Activated CD8-positive, alpha-beta T cell treated with anti-CD3 and anti-CD28 coated beads, Interleukin-2, amount 10 ng/mL, durations not matched to agents 7 days and 5 days (primary cell): ENCODE results near the gene FAM131A. TPM values are rescaled to one million over a fixed set of nuclear protein-coding genes. Genes with fewer than 3 reads are reported as not detected.
A peak's percentile ranks its signal among the peaks of the same experiment; 100 is the strongest.

Experiments used
- ATAC-seq: fragments of 150-1000 bp; cut with Tn5 transposase; one replicate; pipeline ENCODE4 v1.10.0; 2021; ENCODE audit warnings: moderate library complexity
- CTCF ChIA-PET: fragments of 350-600 bp; sonication (Branson Sonifier 250); formaldehyde crosslinking; loops from one replicate; lab custom pipeline; 2021; ENCODE audit warnings: antibody characterized with exemption; lab: Charles Lee
- POLR2A ChIA-PET: fragments of 350-600 bp; sonication (Branson Sonifier 250); formaldehyde crosslinking; loops from one replicate; lab custom pipeline; 2021; ENCODE audit warnings: antibody characterized with exemption; lab: Charles Lee
- DNase-seq: peaks from one replicate; pipeline ENCODE4 v3.0.0-alpha.2; 2020
- H3K27ac Mint-ChIP-seq: one replicate; pipeline ENCODE4 v1.8.0; 2021; ENCODE audit warnings: mild to moderate bottlenecking, mixed read lengths
- H3K27me3 Mint-ChIP-seq: one replicate; pipeline ENCODE4 v1.8.0; 2021; ENCODE audit warnings: low read depth, mixed read lengths
- H3K36me3 Mint-ChIP-seq: one replicate; pipeline ENCODE4 v1.8.0; 2021; ENCODE audit warnings: low read depth, mixed read lengths
- H3K4me1 Mint-ChIP-seq: one replicate; pipeline ENCODE4 v1.8.0; 2021; ENCODE audit warnings: low read depth, mixed read lengths
- H3K4me3 Mint-ChIP-seq: one replicate; pipeline ENCODE4 v1.8.0; 2021; ENCODE audit warnings: mild to moderate bottlenecking, mixed read lengths
- H3K9me3 Mint-ChIP-seq: one replicate; pipeline ENCODE4 v1.8.0; 2022; ENCODE audit warnings: mixed read lengths; ENCODE audit not compliant: insufficient read depth
- total RNA-seq, 2 experiments: library from RNA; stranded (reverse); gene quantifications; one replicate each; pipeline ENCODE4 v1.2.3, GENCODE V29; 2021

Gene FAM131A
- total RNA-seq, 2 experiments from 2014 or later, result 3.1 to 3.2 TPM

DNA sequence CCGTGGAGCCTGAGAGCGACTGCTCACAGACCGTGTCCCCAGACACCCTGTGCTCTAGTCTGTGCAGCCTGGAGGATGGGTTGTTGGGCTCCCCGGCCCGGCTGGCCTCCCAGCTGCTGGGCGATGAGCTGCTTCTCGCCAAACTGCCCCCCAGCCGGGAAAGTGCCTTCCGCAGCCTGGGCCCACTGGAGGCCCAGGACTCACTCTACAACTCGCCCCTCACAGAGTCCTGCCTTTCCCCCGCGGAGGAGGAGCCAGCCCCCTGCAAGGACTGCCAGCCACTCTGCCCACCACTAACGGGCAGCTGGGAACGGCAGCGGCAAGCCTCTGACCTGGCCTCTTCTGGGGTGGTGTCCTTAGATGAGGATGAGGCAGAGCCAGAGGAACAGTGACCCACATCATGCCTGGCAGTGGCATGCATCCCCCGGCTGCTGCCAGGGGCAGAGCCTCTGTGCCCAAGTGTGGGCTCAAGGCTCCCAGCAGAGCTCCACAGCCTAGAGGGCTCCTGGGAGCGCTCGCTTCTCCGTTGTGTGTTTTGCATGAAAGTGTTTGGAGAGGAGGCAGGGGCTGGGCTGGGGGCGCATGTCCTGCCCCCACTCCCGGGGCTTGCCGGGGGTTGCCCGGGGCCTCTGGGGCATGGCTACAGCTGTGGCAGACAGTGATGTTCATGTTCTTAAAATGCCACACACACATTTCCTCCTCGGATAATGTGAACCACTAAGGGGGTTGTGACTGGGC is 7.3 kb downstream of the FAM131A start:
- Mint-ChIP-seq H3K36me3 (no peaks in the 10 kb centered on the region), H3K27me3 (no peaks in the 10 kb centered on the region), H3K4me3 (no peak overlapping the region), H3K27ac (no peak overlapping the region), H3K4me1 (peaks cover 11% of the 10 kb centered on the region), H3K9me3 (no peaks in the 10 kb centered on the region)
- ChIA-PET CTCF (interaction anchor here (1.1 to 1.2 kb wide), 2 partner anchors 8 to 27 kb away, joined by 3 to 4 read pairs; partner anchors contain the start of gene FAM131A), POLR2A (no interaction called here)
- DNase-seq (no peak), ATAC-seq (no peak)

DNA sequence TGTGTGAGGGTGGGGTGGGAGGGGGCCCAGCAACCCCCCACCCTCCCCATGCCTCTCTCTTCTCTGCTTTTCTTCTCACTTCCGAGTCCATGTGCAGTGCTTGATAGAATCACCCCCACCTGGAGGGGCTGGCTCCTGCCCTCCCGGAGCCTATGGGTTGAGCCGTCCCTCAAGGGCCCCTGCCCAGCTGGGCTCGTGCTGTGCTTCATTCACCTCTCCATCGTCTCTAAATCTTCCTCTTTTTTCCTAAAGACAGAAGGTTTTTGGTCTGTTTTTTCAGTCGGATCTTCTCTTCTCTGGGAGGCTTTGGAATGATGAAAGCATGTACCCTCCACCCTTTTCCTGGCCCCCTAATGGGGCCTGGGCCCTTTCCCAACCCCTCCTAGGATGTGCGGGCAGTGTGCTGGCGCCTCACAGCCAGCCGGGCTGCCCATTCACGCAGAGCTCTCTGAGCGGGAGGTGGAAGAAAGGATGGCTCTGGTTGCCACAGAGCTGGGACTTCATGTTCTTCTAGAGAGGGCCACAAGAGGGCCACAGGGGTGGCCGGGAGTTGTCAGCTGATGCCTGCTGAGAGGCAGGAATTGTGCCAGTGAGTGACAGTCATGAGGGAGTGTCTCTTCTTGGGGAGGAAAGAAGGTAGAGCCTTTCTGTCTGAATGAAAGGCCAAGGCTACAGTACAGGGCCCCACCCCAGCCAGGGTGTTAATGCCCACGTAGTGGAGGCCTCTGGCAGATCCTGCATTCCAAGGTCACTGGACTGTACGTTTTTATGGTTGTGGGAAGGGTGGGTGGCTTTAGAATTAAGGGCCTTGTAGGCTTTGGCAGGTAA is 8.1 kb downstream of the FAM131A start:
- ATAC-seq, result peak; percentile 46
- no peaks in the 10 kb centered on the region for H3K36me3 Mint-ChIP-seq
- peaks cover 10% of the 10 kb centered on the region for H3K4me1 Mint-ChIP-seq
- CTCF ChIA-PET, result interaction anchor here (1.1 kb wide), 1 partner anchor 9 kb away, joined by 4 read pairs; the partner anchor contains the start of gene FAM131A
- H3K27ac Mint-ChIP-seq, result no peak overlapping the region
- no peak overlapping the region for H3K4me3 Mint-ChIP-seq
- H3K9me3 Mint-ChIP-seq, result no peaks in the 10 kb centered on the region
- peak; percentile 32 for DNase-seq
- POLR2A ChIA-PET, result no interaction called here
- H3K27me3 Mint-ChIP-seq, result no peaks in the 10 kb centered on the region

DNA sequence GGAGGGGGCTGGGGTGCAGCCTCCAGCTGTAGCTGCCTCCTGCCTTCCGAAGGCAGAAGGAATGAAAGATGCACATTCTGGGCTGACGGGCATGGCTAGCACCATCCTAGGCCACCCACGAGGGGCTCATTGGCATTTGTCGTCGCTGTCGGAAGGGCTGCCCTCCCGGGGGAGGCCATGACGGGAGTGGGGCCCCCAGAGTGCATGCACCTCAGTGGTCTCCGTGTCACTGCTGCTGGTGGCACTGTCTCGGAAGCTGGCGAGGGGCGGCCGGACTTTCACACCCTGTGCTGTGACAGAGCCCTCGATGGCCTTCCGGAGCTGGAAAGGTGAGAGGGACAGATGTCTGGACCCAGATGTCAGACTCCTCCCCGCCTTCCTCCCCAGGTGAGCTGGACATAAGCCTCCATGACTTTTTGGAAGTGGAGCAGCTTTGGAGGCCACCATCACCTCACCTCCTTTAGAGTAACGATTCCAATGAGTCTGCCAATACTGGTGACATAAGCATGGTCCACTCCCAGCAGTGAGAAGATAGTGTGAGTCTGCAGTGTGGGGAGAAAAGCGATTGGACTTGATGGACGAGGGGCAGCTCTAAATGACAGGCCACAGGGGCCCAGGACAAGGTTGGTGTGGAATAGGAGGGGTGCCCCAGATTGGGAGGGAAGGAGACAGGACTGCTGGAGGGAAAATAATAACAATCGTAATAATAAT is 9.2 kb downstream of the FAM131A start:
- no peaks in the 10 kb centered on the region for H3K9me3 Mint-ChIP-seq
- ATAC-seq (no peak), DNase-seq (no peak)
- CTCF ChIA-PET, result no interaction called here
- H3K4me3 Mint-ChIP-seq, result no peak overlapping the region
- no peaks in the 10 kb centered on the region for H3K4me1 Mint-ChIP-seq
- no peak overlapping the region for H3K27ac Mint-ChIP-seq
- POLR2A ChIA-PET, result no interaction called here
- no peaks in the 10 kb centered on the region for H3K36me3 Mint-ChIP-seq
- no peaks in the 10 kb centered on the region for H3K27me3 Mint-ChIP-seq

DNA sequence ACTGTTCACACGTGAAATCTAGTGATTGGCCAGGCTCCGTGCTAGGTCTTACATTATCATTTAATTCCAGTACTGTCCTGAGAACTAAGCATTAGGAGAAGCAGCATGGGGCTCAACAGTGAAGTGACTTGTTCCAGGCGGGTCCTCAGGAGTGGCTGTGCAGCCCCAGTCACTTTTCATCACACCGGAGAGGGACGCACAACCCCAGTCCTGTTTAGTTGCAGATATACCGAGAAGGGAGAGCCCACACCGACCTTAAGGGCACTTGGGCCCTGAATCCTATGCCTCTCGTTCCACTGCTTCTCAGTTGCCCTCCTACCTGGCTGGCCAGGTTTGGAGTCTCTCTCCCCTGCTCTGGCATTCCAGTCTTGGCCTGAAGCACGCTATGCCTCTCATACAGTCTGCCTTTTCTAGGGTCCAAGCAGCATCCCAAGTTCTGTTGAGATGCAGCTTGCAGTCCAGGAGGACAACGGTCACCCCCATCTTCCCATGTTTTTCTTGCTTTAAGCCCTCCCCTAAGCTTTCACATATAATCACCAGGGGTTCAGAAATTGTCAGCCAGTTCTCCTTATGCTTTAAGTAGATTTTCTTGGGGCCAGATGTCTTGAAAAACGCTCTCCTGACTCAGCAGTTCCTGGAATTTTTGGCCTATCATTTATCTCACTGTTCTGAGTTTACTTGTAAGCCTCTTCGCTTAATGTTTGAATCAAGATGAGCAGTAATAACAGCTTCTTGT is 10.1 kb downstream of the FAM131A start:
- Mint-ChIP-seq H3K4me3 (no peak overlapping the region), H3K27me3 (no peaks in the 10 kb centered on the region), H3K36me3 (no peaks in the 10 kb centered on the region), H3K4me1 (no peaks in the 10 kb centered on the region), H3K27ac (no peak overlapping the region), H3K9me3 (no peaks in the 10 kb centered on the region)
- no peak for ATAC-seq
- CTCF ChIA-PET, result no interaction called here
- POLR2A ChIA-PET, result no interaction called here
- DNase-seq, result no peak

DNA sequence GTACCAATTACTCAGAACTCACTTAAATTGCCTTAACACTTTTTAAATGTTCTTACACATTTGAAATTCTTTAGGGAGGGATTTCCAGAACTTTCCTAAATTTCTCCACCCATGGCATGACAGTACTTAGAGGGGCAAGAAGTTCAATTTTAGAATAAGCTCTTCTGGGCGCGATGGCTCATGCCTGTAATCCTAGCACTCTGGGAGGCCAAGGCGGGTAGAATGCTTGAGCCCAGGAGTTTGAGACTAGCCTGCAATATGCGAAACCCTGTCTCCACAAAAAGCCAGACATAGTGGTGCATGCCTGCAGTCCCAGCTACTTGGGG is 10.6 kb downstream of the FAM131A start:
- ChIA-PET POLR2A (no interaction called here), CTCF (no interaction called here)
- Mint-ChIP-seq H3K4me1 (no peaks in the 10 kb centered on the region), H3K9me3 (no peaks in the 10 kb centered on the region), H3K36me3 (no peaks in the 10 kb centered on the region), H3K4me3 (no peak overlapping the region), H3K27ac (no peak overlapping the region), H3K27me3 (no peaks in the 10 kb centered on the region)
- DNase-seq (no peak), ATAC-seq (no peak)

DNA sequence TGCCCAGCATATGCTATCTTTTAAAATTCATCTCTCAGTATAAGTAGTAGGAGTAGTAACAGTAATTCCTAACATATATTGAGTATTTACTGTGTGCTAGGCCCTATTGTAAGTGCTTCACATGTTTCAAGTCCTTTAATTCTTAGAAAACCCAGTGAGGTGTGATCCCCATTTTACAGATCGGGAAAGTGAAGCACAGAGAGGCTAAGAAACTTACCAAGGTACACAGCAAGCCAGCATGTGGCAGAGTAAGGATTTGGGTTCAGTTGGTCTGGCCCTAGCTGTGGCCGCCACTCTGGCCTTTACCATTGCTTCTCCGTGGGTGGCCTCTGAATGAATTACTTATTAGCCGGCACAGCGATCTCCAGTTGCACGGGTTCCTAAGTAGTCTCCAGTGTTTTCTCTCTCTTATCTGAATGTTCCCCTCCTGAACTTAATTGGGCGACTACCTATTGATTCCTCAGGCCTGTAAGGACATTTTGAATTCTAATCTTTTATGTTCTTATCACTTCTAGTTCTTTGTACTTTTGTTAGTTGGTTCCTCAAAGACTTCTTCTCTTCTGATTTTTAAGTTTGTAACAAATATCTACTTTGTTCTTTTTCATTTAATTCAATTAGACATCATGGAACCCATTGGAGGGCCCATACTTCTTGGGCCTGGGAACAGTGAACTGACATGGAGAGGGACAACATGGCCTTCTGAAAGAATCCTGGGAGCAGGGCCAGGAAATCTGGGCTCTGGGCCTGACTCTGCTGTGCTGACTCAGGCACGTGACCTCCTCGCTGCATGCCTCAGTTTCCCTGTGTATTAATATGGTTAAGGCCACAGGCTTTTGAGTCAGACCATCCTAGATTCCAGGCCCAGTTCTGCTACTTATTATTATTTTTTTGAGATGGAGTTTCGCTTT is 12.4 kb downstream of the FAM131A start:
- Mint-ChIP-seq H3K27ac (no peak overlapping the region), H3K36me3 (no peaks in the 10 kb centered on the region), H3K27me3 (no peaks in the 10 kb centered on the region), H3K4me3 (no peak overlapping the region), H3K4me1 (peaks cover 6% of the 10 kb centered on the region), H3K9me3 (no peaks in the 10 kb centered on the region)
- POLR2A ChIA-PET, result no interaction called here
- CTCF ChIA-PET, result no interaction called here
- DNase-seq (no peak), ATAC-seq (no peak)

DNA sequence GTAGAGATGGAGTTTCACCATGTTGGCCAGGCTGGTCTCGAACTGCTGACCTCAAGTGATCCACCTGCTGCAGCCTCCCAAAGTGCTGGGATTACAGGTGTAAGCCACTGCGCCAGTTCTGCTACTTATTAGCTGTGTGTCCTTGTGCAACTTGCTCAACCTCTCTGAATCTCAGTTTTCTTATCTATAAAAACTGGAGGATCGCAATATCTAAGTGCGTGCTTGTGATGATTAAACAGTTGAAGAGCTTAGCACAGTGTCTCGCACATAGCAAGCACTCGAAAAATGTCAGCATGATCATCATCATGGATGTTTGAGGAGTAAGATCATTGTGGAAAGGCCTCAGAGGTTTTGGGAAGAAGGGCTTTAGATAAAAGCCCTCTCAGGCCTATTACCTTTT is 13.2 kb downstream of the FAM131A start:
- ATAC-seq, result no peak
- POLR2A ChIA-PET, result interaction anchor here (0.8 kb wide), 1 partner anchor 12 kb away, joined by 3 read pairs; no protein-coding TSS in a partner anchor
- H3K9me3 Mint-ChIP-seq, result no peaks in the 10 kb centered on the region
- no peak overlapping the region for H3K4me3 Mint-ChIP-seq
- H3K27me3 Mint-ChIP-seq, result no peaks in the 10 kb centered on the region
- CTCF ChIA-PET, result interaction anchor here (1.0 kb wide), 1 partner anchor 21 kb away, joined by 3 read pairs; no protein-coding TSS in a partner anchor
- DNase-seq, result no peak
- no peak overlapping the region for H3K27ac Mint-ChIP-seq
- no peaks in the 10 kb centered on the region for H3K36me3 Mint-ChIP-seq
- peaks cover 6% of the 10 kb centered on the region for H3K4me1 Mint-ChIP-seq

DNA sequence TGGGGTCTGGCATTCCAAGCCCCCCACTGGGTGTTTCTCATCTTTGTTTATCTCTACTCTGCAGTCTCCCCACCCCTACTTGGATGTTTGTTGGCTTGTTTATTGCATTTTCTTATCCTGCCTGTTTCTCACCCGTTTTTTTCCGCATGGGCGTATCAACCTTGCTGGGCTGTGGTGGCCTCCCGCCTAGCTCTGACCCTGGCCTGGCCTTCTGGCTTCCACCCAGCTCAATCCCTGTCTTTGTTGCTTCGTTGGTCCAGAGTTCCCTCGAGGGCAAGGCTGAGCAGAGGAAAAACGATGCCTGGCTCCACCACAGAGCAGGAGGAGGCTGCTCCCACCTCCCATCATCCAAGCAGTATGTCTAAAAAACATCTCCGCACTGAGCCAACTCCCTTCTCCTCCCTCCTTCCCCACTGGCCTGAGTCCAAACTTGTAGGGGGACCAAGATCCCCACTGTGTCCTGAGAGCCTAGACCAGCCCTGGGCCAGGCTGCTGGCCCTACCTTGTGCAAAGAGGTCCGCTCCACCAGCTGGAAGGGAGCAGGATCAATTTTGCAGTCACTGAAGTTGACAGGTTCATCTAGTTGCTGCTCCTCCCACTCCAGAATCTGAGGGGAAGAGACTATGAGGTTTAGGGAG is 14.2 kb downstream of the FAM131A start:
- ChIA-PET CTCF (interaction anchor here (1.0 kb wide), 1 partner anchor 20 kb away, joined by 3 read pairs; no protein-coding TSS in a partner anchor), POLR2A (interaction anchor here (0.8 kb wide), 1 partner anchor 13 kb away, joined by 3 read pairs; no protein-coding TSS in a partner anchor)
- H3K4me1 Mint-ChIP-seq, result peaks cover 6% of the 10 kb centered on the region
- H3K9me3 Mint-ChIP-seq, result no peaks in the 10 kb centered on the region
- no peak for DNase-seq
- H3K27ac Mint-ChIP-seq, result no peak overlapping the region
- ATAC-seq, result no peak
- no peaks in the 10 kb centered on the region for H3K36me3 Mint-ChIP-seq
- no peak overlapping the region for H3K4me3 Mint-ChIP-seq
- no peaks in the 10 kb centered on the region for H3K27me3 Mint-ChIP-seq

DNA sequence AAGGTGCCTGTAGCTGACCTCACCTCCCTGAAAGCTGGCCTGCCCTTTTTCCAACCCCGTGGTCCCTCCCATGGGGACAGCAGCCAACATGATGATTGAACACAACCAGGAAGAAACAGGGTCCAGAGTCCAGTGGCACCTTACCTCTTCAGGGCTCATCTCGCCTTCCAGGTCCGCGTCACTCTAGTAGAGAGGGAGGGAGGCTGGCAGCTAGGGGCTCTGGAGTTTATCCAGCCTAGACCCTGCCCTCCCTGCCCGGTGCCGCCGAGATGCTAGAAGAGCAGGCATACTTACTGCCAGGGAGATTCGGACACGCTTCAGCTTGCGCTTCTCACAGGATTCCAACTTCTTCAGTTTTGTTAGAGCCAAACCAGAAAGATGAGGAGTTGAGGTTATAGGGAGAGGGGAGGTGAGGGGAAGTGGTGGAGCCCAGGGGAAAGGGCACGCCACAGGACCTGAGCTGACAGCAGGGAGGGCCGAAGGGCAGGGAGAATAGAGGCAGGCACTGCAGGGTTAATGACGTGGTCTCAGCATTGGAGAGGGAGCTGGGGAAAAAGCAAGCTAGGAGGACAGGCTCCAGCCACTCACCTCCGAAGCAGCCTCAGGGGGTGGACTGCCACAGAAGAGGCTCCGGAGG is 14.9 kb downstream of the FAM131A start:
- Mint-ChIP-seq H3K9me3 (no peaks in the 10 kb centered on the region), H3K4me1 (peaks cover 6% of the 10 kb centered on the region), H3K4me3 (no peak overlapping the region), H3K27me3 (no peaks in the 10 kb centered on the region), H3K36me3 (no peaks in the 10 kb centered on the region), H3K27ac (no peak overlapping the region)
- CTCF ChIA-PET, result interaction anchor here (0.9 to 4.1 kb wide), 2 partner anchors 11 to 20 kb away, joined by 3 to 22 read pairs; no protein-coding TSS in a partner anchor
- DNase-seq (no peak), ATAC-seq (no peak)
- POLR2A ChIA-PET, result interaction anchor here (1.3 kb wide), 1 partner anchor 10 kb away, joined by 4 read pairs; no protein-coding TSS in a partner anchor
